Stimulated activated effector memory CD8-positive, alpha-beta T cell treated with anti-CD3 and anti-CD28 coated beads, Interleukin-12 subunit alpha, Interleukin-12 subunit beta, amount 100 ng/mL, for 72 hours (primary cell): Measurements from ENCODE around the gene MSI2.

Experiments used
- ATAC-seq: fragments of 150-1000 bp; cut with Tn5 transposase; 2 replicates; pipeline ENCODE4 v1.10.0; 2021
- DNase-seq, 2 donors: peaks; one replicate each; pipeline ENCODE4 v3.0.0; 2021 to 2022; ENCODE audit warnings: low spot score in 2 of 2
- H3K27ac Mint-ChIP-seq: one replicate; pipeline ENCODE4 v1.8.0; 2022; ENCODE audit warnings: mild to moderate bottlenecking, mixed read lengths
- H3K36me3 Mint-ChIP-seq: one replicate; pipeline ENCODE4 v1.8.0; 2022; ENCODE audit warnings: mild to moderate bottlenecking, mixed read lengths
- H3K4me1 Mint-ChIP-seq: one replicate; pipeline ENCODE4 v1.8.0; 2022; ENCODE audit warnings: mixed read lengths
- H3K4me3 Mint-ChIP-seq: one replicate; pipeline ENCODE4 v1.8.0; 2022; ENCODE audit warnings: mild to moderate bottlenecking, mixed read lengths
- H3K9me3 Mint-ChIP-seq: one replicate; pipeline ENCODE4 v1.8.0; 2022; ENCODE audit warnings: mixed read lengths

Gene MSI2

DNA sequence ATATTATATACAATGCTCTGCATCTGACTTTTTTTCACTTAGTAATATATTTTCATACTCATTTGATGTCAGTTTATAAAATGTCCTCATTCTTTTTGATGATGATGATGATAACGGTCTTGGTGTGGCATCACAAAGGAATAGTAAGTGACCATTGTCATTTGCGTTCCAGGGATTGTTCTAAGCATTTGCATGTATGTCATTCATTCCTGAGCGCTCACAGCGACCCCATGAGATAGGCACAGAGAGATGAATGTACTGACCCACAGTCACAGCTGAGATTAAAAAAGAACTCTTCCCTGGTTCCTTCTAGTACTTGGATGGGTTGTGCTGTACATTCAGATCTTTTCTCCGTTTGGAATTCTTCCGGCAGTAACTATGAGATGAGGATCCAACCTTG is 21.2 kb upstream of the MSI2 start:
- Mint-ChIP-seq H3K36me3 (no peaks in the 10 kb centered on the region), H3K9me3 (no peaks in the 10 kb centered on the region), H3K27ac (no peak overlapping the region), H3K4me1 (no peaks in the 10 kb centered on the region), H3K4me3 (no peak overlapping the region)
- ATAC-seq (no peak), DNase-seq (no peak)

GRCh38 chr17:57236686-57237299 is 19.5 kb upstream of the MSI2 start:
- peak overlapping the region; percentile 54 for H3K27ac Mint-ChIP-seq
- ATAC-seq = no peak
- DNase-seq = no peak

DNA sequence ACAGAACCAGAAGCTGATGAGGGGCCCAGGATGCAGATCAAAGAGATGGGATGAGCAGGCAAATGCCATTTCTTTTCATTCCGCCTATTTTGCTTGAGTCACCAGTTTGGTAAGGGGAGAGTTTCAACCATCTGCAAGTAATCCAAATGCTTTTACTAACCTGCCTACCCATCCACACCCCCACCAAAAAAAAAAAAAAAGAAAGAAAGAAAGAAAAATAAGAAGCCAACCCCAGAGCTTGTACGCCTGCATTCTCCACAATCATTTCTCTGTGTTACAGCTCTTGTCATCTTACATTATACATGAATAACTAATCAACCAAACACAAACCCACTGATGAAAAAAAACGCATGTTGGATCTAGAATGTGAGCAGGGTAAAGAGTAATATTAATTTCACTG is 15.7 kb upstream of the MSI2 start:
- ATAC-seq = no peak
- H3K9me3 Mint-ChIP-seq = no peaks in the 10 kb centered on the region

More at GRCh38 chr17:57236686-57237299, 19.5 kb upstream of the MSI2 start:
- no peaks in the 10 kb centered on the region for H3K9me3 Mint-ChIP-seq
- no peaks in the 10 kb centered on the region for H3K36me3 Mint-ChIP-seq
- no peak overlapping the region for H3K4me3 Mint-ChIP-seq
- H3K4me1 Mint-ChIP-seq = no peaks in the 10 kb centered on the region

GRCh38 chr17:57242148-57242547 is 14.2 kb upstream of the MSI2 start:
- no peak for ATAC-seq
- H3K4me3 Mint-ChIP-seq = no peak overlapping the region
- no peak for DNase-seq
- H3K27ac Mint-ChIP-seq = no peak overlapping the region
- no peaks in the 10 kb centered on the region for H3K36me3 Mint-ChIP-seq
- H3K4me1 Mint-ChIP-seq = peaks cover 8% of the 10 kb centered on the region
- H3K9me3 Mint-ChIP-seq = no peaks in the 10 kb centered on the region

More for the DNA sequence above, 15.7 kb upstream of the MSI2 start:
- H3K4me3 Mint-ChIP-seq = no peak overlapping the region
- no peaks in the 10 kb centered on the region for H3K36me3 Mint-ChIP-seq
- DNase-seq = no peak
- H3K27ac Mint-ChIP-seq = no peak overlapping the region
- peaks cover 8% of the 10 kb centered on the region for H3K4me1 Mint-ChIP-seq

DNA sequence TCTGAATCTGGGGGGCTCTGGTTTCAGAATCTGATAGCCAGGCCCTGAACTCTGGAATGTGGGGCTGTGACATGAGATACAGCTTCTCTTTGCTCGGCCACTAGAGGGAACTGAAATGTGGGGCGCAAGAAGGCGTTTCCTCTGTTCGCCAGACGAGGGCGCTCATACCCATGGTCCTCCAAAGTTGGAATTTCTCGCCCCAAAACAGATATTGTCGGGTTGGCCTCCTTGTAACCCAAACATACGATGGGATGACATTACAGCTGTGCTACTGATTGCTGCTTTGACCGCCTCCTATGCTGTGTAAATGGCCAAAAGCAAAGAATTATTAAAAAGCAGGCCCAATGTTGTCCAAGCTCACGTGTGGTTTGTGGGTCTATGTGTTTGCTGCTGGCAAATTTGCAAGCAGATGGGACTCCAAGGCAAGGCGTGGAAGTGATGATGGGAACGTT is 13.1 kb upstream of the MSI2 start:
- H3K4me1 Mint-ChIP-seq = peaks cover 8% of the 10 kb centered on the region
- DNase-seq (peak; percentile 72 to 86), ATAC-seq (peak; percentile 82)
- H3K36me3 Mint-ChIP-seq = no peaks in the 10 kb centered on the region
- H3K9me3 Mint-ChIP-seq = no peaks in the 10 kb centered on the region
- no peak overlapping the region for H3K27ac Mint-ChIP-seq
- no peak overlapping the region for H3K4me3 Mint-ChIP-seq

- Mint-ChIP-seq H3K4me3 (no peak overlapping the region), H3K4me1 (peaks cover 8% of the 10 kb centered on the region), H3K27ac (no peak overlapping the region), H3K36me3 (no peaks in the 10 kb centered on the region), H3K9me3 (peaks cover 7% of the 10 kb centered on the region)
- ATAC-seq (no peak), DNase-seq (no peak)
These were observed 10.5 kb upstream of the MSI2 start for GRCh38 chr17:57245786-57246185.

DNA sequence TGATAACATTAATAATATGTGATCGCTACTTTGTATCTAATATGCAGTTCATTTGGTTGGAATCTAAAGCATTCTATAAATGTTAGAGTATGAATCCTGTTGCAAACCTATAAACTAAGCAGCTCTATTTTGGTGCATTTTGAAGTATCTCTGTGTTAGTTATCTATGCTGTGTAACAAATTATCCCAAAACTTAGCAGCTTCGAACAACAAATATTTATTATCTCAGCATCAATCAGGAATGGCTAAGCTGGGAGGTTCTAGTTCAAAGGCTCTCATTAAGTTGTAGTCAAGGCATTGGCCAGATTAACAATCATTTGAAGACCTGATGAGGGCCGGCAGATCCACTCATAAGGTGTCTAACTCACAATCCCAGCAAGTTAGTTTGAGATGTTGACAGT is 10.1 kb upstream of the MSI2 start:
- Mint-ChIP-seq H3K4me3 (no peak overlapping the region), H3K4me1 (peaks cover 8% of the 10 kb centered on the region)
- no peak for ATAC-seq

DNA sequence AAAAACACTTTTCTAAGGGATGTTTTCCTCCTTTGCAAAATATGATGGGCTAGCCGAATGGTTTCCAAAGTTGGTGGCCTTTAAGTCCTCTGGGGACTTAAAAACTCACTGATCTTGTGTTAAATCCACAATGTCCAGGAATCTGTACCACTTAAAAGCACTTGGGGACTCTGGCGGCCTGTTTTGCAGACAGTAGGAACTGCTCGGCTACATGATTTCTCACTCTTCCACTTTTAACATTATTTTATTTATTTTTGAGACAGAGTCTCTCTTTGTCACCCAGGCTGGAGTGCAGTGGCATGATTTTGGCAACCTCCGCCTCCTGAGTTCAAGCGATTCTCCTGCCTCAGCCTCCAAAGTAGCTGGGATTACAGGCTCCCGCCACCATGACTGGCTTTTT is 9.1 kb upstream of the MSI2 start:
- Mint-ChIP-seq H3K9me3 (peaks cover 9% of the 10 kb centered on the region), H3K4me1 (peaks cover 8% of the 10 kb centered on the region), H3K36me3 (no peaks in the 10 kb centered on the region), H3K4me3 (no peak overlapping the region), H3K27ac (no peak overlapping the region)
- no peak for ATAC-seq
- no peak for DNase-seq

More for the DNA sequence above, 10.1 kb upstream of the MSI2 start:
- Mint-ChIP-seq H3K27ac (no peak overlapping the region), H3K36me3 (no peaks in the 10 kb centered on the region), H3K9me3 (peaks cover 9% of the 10 kb centered on the region)
- DNase-seq = no peak

GRCh38 chr17:57247913-57248312 is 8.4 kb upstream of the MSI2 start:
- Mint-ChIP-seq H3K27ac (no peak overlapping the region), H3K9me3 (peaks cover 9% of the 10 kb centered on the region), H3K4me1 (peaks cover 6% of the 10 kb centered on the region), H3K36me3 (no peaks in the 10 kb centered on the region), H3K4me3 (no peak overlapping the region)
- DNase-seq (no peak), ATAC-seq (no peak)

DNA sequence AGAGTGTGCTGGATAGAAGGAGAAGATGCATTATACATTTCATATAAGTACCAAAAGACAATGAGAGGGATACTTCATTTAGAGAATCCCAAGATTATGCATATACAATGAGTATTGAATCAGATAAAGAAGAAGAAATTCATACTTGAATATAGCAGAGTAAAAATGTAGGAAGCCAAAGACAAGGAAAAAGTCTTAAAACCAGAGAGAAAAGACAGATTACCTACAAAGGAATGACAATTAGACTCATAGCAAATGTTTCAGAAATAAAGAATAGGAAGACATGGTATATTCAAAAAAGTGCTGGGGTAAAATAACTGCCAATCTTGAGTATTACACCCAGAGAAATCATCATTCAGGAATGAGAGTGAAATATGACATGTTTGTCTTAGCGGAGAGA is 6.8 kb upstream of the MSI2 start:
- ATAC-seq = no peak
- Mint-ChIP-seq H3K36me3 (peaks cover 5% of the 10 kb centered on the region), H3K4me3 (no peak overlapping the region), H3K4me1 (no peaks in the 10 kb centered on the region), H3K27ac (no peak overlapping the region), H3K9me3 (peaks cover 9% of the 10 kb centered on the region)
- no peak for DNase-seq

- DNase-seq (no peak), ATAC-seq (no peak)
- Mint-ChIP-seq H3K27ac (no peak overlapping the region), H3K4me3 (no peak overlapping the region), H3K4me1 (peaks cover 9% of the 10 kb centered on the region), H3K9me3 (peaks cover 9% of the 10 kb centered on the region), H3K36me3 (peaks cover 12% of the 10 kb centered on the region)
These were observed 5.0 kb upstream of the MSI2 start for GRCh38 chr17:57251211-57251787.

DNA sequence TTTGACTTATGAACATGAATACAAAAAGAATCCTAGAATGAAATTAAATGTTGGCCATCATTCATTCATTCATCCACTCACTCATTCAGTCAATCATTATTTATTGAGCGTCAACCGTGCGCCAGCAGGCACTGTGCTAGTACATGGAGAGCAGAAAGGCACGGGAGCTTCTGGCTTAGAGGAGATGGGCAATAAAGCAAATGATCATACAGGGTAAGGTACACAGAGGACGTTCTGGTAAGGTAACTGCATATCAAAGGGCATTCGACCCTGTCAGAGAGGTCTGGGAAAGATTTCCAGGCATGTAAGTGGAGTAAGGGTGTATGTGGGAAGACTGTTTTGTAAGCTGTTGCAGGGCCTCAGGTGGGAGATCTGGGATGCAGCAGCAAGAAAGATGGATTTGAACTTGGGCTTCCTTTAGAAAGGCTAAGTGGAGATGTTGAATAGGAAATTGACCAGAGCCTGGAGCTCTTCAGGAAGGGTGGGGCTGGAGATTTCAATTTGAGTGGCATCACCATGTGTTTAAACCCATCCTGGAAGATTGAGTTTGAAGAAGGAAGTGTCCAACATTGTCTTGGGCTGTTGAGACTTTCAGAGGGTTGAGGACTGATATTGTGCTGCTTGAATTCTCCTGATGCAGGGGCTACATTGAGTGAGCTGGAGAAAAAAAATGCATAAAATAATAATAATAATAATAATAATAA is 2.8 kb upstream of the MSI2 start:
- Mint-ChIP-seq H3K36me3 (peaks cover 28% of the 10 kb centered on the region), H3K4me1 (peaks cover 19% of the 10 kb centered on the region), H3K9me3 (peaks cover 9% of the 10 kb centered on the region), H3K27ac (no peak overlapping the region), H3K4me3 (no peak overlapping the region)
- no peak for DNase-seq
- ATAC-seq = no peak

DNA sequence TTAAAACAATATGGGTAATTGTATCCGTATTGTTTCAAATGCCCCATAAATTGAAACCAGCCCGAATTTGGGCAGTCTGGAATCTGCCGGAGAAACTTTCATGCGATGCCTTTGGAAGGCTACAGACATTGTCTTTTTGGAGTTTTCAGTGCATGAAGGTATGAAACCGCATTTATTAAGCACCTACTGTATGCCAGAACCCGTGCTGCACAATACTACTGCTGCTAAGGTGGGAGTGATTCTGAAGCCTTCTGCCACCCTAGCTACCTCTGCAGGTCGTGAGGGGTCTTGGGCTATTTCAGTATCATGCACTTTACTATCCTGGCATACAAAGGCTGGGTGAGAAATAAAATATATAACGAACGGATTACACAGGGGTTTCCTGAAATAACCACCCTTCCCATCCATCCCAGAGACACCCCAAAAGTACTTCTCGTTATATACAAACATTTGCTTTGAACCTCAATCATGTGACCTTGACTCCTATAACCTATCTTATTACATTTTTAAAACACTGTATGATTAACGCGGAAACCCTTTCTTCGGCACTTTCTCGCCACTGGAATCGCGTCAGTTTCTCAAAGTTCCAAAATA is 1.0 kb upstream of the MSI2 start:
- H3K4me1 Mint-ChIP-seq = peaks cover 32% of the 10 kb centered on the region
- H3K9me3 Mint-ChIP-seq = peaks cover 2% of the 10 kb centered on the region
- peaks cover 36% of the 10 kb centered on the region for H3K36me3 Mint-ChIP-seq
- peak overlapping the region; percentile 91 for H3K4me3 Mint-ChIP-seq
- H3K27ac Mint-ChIP-seq = peak overlapping the region; percentile 93
- ATAC-seq (no peak), DNase-seq (no peak)

GRCh38 chr17:57256708-57257112 is 387 bp downstream of the MSI2 start:
- Mint-ChIP-seq H3K9me3 (no peaks in the 10 kb centered on the region), H3K27ac (peak overlapping the region; percentile 90), H3K36me3 (peaks cover 50% of the 10 kb centered on the region), H3K4me1 (peaks cover 32% of the 10 kb centered on the region), H3K4me3 (peak overlapping the region; percentile 91)
- ATAC-seq (peak; percentile 27), DNase-seq (no peak)

DNA sequence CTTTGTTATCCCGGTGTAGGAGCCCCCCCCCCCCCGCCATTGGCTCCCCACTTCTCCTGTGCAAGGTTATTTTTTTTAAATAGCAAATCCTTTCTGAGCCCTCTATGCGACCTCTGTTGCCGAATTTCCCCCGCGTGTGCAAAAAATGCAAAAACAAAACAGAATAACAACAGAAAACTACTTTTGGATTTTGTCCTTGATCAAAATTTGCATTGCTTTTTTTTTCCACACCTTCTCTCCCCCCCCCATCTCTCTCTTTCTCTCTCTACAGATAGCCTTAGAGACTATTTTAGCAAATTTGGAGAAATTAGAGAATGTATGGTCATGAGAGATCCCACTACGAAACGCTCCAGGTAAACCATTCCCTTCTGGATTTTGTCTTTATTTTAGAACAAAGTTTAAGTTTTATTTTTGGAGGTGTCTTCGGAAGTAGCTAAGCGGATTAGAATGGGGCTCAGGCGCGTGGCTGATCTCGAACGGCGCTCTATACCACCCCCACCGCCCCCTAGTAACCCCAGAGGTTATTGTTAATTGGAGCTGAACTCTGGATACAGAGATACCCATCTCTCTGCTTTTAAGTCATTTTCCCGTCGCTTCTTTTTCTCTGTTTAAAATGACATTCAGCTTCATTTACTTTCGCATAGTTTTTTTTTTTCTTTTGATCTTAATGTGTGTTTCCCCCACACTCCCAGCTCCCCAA is 1.0 kb downstream of the MSI2 start:
- Mint-ChIP-seq H3K4me3 (peak overlapping the region; percentile 91), H3K27ac (peak overlapping the region; percentile 90), H3K9me3 (no peaks in the 10 kb centered on the region), H3K4me1 (peaks cover 37% of the 10 kb centered on the region), H3K36me3 (peaks cover 56% of the 10 kb centered on the region)
- DNase-seq (no peak), ATAC-seq (no peak)
